Duodenal mucosa (tissue), 2 donors: ENCODE measurements around the gene LRRC37B.
"Not testable (repeated sequence)": the region's sequence is repeated elsewhere in the genome, so short reads cannot be mapped to it uniquely, and the experiment has no call there.

ENCODE experiments used
- H3K27ac ChIP-seq: one replicate; pipeline ENCODE4 v1.7.0; 2013; ENCODE audit warnings: low read depth, low read length
- H3K27me3 ChIP-seq, 2 donors: one replicate each; pipeline ENCODE4 v1.7.0; 2013; ENCODE audit warnings: low read length in 2 of 2, control low read depth in 1 of 2; ENCODE audit not compliant: insufficient read depth in 2 of 2, control insufficient read depth in 1 of 2
- H3K36me3 ChIP-seq, 2 donors: one replicate each; pipeline ENCODE4 v1.7.0; 2013; ENCODE audit warnings: low read length in 2 of 2, control low read depth in 1 of 2; ENCODE audit not compliant: insufficient read depth in 2 of 2, control insufficient read depth in 1 of 2
- H3K4me1 ChIP-seq, 2 donors: one replicate each; pipeline ENCODE4 v1.7.0; 2013; ENCODE audit warnings: low read length in 2 of 2, control low read depth in 1 of 2; ENCODE audit not compliant: insufficient read depth in 2 of 2, control insufficient read depth in 1 of 2
- H3K4me3 ChIP-seq, 2 donors: one replicate each; pipeline ENCODE4 v1.7.0; 2013; ENCODE audit warnings: low read length in 2 of 2, low read depth in 1 of 2
- H3K9ac ChIP-seq, 2 donors: one replicate each; pipeline ENCODE4 v1.7.0; 2013; ENCODE audit warnings: low read length in 2 of 2, low read depth in 1 of 2
- H3K9me3 ChIP-seq, 2 donors: one replicate each; pipeline ENCODE4 v1.7.0; 2013; ENCODE audit warnings: low read length in 2 of 2, control low read depth in 1 of 2; ENCODE audit not compliant: control insufficient read depth in 1 of 2

LRRC37B gene

DNA sequence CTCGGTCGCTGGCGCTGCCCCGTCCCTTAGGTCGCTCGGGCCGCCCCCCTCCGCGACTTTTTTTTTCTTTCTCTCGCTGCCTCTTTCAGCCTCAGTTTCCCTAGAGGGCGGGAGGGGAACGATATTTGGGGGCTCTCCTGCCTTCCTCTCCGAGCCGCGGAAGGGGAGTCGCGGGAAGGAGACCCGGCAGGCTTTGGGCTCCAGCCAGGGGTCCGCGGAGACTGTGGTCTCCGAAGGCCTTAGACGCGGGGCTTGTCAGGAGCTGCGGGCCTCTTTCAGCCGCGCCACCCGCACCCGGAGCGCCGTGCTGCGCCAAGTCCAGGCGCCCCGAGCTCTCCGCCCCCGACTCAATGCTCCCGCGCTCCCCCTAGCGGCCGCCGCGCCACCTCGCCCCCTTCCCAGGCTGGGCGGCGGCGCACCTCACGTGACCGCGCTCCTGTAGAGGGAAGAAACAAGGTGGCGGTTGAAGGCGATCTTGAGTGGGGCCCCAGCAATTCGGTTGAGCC lies at the start of gene LRRC37B:
LRRC37B (plus strand) TSS at position 427 of the 506 bp plus-strand sequence. CDS start 14,010 bp downstream, outside the sequence.
- H3K9ac ChIP-seq = peak within 1 kb of the TSS; percentile 80 to 87
- peaks cover 4 to 17% of the 10 kb centered on the region in 2 donors for H3K4me1 ChIP-seq
- H3K36me3 ChIP-seq = no peaks in the 10 kb centered on the region
- no peaks in the 10 kb centered on the region for H3K9me3 ChIP-seq
- no peak within 1 kb of the TSS for H3K27ac ChIP-seq
- H3K4me3 ChIP-seq = peak within 1 kb of the TSS; percentile 92 to 96
- H3K27me3 ChIP-seq = no peaks in the 10 kb centered on the region

DNA sequence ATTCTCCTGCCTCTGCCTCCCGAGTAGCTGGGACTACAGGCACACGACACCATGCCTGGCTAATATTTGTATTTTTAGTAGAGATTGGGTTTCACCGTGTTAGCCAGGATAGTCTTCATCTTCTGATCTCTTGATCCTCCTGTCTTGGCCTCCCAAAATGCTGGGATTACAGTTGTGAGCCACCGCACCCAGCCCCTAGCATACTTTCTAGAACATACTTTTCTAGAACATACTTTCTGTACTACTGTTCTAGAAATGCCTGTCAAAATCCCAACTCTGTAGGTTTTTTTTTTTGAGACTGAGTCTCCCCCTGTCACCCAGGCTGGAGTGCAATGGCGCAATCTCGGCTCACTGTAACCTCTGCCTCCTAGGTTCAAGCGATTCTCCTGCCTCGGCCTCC lies 43.1 kb upstream of the LRRC37B start:
- not testable (repeated sequence) for H3K27me3 ChIP-seq, H3K4me1 ChIP-seq, H3K9ac ChIP-seq, H3K4me3 ChIP-seq, H3K27ac ChIP-seq, H3K9me3 ChIP-seq
- peaks cover 0 to 35% of the 10 kb centered on the region in 2 donors for H3K36me3 ChIP-seq

DNA sequence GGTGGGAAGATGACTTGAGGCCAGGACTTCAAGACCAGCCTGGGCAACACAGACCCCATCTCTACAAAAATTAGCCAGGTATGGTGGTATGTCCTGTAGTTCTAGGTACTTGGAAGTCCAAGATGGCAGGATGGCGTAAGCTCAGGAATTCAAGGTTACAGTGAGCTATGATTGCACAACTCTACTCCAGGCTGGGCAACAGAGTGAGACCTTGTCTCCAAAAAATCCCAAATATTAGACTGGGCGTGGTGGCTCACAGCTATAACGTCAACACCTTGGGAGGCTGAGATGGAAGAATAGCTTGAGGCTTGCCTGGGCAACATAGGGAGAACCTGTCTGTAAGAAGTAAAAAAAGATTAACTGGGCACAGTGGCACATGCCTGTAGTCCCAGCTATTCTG lies 39.5 kb upstream of the LRRC37B start:
- H3K4me1 ChIP-seq = no peaks in the 10 kb centered on the region
- H3K4me3 ChIP-seq = no peak overlapping the region
- peaks cover 0 to 21% of the 10 kb centered on the region in 2 donors for H3K36me3 ChIP-seq
- H3K9ac ChIP-seq = no peak overlapping the region
- H3K27me3 ChIP-seq = no peaks in the 10 kb centered on the region
- no peak overlapping the region for H3K27ac ChIP-seq
- no peaks in the 10 kb centered on the region for H3K9me3 ChIP-seq

DNA sequence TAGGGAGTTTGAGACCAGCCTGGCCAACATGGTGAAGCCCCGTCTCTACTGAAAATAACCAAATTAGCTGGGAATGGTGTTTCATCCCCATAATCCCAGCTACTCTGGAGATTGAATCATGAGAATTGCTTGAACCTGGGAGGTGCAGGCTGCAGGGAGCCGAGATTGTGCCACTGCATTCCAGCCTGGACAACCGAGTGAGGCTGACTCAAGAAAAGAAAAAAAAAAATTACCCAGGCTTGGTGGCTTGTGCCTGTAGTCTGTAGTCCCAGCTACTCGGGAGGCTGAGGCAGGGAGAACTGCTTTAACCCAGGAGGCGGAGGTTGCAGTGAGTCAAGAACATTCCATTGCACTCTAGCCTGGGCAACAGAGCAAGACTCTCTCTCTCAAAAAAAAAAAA lies 36.8 kb upstream of the LRRC37B start:
- H3K27me3 ChIP-seq, H3K27ac ChIP-seq: not testable (repeated sequence)

DNA sequence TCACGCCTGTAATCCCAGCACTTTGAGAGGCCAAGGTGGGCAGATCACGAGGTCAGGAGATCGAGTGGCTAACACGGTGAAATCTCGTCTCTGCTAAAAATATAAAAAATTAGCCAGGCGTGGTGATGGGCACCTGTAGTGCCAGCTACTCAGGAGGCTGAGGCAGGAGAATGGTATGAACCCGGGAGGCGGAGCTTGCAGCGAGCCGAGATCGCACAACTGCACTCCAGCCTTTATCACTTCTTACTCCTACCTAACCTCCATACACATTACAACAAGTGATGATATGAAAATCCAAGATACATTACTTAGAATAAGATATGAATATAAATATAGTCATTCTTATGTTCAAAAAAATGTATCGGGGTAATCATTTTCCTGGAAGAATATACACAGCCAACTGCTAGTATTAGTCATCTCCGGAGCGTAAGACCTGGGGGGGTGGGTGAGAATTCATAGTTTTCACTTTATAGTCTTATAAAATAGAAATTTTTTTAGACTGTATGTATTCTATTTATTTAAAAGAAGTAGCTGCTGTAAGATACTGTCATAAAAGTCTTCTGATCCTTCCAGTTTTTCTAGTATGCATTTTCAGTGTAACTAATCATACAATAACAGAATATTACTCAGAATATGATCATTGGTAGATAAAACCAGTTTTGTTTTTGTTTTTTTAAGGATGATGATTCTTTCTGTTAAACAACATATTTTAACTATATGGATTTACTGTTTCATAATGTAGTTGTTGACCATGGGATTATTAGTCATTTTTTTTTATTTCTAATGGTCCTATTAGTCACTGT lies 32.7 kb upstream of the LRRC37B start:
- not testable (repeated sequence) for H3K4me1 ChIP-seq, H3K27me3 ChIP-seq, H3K9me3 ChIP-seq, H3K9ac ChIP-seq, H3K4me3 ChIP-seq, H3K27ac ChIP-seq
- H3K36me3 ChIP-seq = peaks cover 0 to 21% of the 10 kb centered on the region in 2 donors

More for the DNA sequence above, 36.8 kb upstream of the LRRC37B start:
- not testable (repeated sequence) for H3K9me3 ChIP-seq, H3K4me1 ChIP-seq, H3K9ac ChIP-seq, H3K4me3 ChIP-seq
- H3K36me3 ChIP-seq = peaks cover 0 to 22% of the 10 kb centered on the region in 2 donors

DNA sequence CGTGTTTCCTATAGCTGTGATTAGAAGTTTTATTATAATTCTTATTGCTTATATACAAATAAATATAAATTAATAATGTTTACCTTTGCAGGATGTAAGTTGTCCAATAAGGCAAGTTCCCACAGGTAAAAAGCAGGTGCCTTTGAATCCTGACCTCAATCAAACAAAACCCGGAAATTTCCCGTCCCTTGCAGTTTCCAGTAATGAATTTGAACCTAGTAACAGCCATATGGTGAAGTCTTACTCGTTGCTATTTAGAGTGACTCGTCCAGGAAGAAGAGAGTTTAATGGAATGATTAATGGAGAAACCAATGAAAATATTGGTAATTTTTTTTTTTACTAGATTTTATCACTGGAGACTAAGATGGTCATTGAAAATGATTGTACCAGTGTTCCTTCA lies 31.8 kb upstream of the LRRC37B start:
- H3K9ac ChIP-seq, H3K27ac ChIP-seq, H3K9me3 ChIP-seq, H3K27me3 ChIP-seq, H3K4me1 ChIP-seq, H3K4me3 ChIP-seq: not testable (repeated sequence)
- peaks cover 0 to 19% of the 10 kb centered on the region in 2 donors for H3K36me3 ChIP-seq

DNA sequence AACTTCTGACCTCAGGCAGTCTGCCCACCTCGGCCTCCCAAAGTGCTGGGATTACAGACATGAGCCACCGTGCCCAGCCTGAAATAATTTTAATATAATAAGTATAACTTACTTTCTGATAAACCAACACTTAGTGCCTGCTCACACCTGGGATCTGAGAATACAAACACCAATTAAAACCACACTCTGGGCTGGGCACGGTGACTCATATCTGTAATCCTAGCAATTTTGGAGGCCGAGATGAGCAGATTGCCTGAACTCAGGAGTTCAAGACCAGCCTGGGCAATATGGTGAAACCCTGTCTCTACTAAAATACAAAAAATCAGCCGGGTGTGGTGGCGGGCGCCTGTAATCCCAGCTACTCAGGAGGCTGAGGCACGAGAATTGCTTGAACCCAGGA lies 15.4 kb upstream of the LRRC37B start:
- not testable (repeated sequence) for H3K4me1 ChIP-seq, H3K27ac ChIP-seq, H3K9ac ChIP-seq, H3K9me3 ChIP-seq, H3K27me3 ChIP-seq, H3K4me3 ChIP-seq
- peaks cover 22 to 84% of the 10 kb centered on the region in 2 donors for H3K36me3 ChIP-seq

DNA sequence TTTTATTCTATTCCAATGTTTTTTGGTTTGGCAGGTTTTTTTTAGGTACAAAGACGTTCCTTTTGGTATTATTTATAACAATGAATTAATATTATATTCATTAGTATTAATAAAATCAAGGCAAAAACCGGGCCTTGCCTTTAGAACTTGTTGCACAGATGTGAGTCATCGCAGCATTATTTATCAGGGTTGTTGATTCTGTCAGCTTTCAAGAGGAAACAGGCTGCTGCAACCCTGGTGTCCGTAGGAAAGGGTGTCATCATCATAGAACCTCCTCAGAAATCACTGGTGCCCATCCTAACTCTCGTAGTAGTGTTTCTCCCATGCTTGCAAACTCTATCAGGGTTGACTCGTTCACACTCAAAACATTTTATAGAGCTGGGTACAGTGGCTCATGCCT lies 10.2 kb upstream of the LRRC37B start:
- peaks cover 25 to 64% of the 10 kb centered on the region in 2 donors for H3K36me3 ChIP-seq
- H3K27me3 ChIP-seq = no peaks in the 10 kb centered on the region
- H3K4me1 ChIP-seq = no peaks in the 10 kb centered on the region
- H3K27ac ChIP-seq = no peak overlapping the region
- no peaks in the 10 kb centered on the region for H3K9me3 ChIP-seq
- no peak overlapping the region for H3K9ac ChIP-seq
- no peak overlapping the region for H3K4me3 ChIP-seq

DNA sequence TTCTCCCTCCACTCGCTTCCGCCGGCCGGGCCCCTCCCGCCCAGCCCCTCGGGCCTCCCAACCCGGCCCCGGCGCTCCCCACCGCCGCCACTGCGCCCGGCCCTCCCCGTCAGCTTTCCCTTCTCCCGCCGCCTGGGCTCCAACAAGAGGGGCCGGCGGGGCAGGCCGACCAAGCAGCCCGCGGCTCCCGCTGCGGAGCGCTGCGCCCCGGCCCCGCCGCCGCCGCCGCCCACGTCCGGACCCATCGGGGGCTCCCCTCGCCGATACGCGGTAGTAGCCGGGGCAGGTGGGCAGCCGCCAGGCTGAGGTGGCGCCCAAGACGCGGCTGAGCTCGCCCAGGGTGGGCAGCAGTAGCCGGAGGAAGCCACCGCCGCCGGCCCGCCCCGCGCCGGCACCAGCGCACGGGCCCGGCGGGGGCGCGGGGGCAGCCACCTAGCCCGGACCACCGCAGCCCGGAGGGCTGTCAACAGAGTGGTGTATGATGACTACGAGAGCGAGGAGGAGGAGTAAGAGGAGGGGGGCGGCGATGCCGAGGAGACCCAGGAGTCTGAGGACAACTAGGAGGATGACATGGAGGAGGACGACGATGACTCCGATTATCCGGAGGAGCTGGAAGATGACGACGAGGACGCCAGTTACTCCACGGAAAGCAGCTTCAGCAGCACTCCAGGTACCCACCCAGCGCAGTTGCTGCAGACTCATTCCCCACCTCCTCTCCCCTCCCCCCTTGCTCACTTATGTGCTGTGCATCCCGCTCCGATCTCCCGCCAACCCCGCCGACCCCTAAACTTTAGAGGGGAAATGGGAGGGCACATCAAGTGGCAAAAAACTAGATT lies 498 bp downstream of the LRRC37B start:
- peaks cover 4 to 17% of the 10 kb centered on the region in 2 donors for H3K4me1 ChIP-seq
- H3K27me3 ChIP-seq = no peaks in the 10 kb centered on the region
- H3K36me3 ChIP-seq = no peaks in the 10 kb centered on the region
- H3K9me3 ChIP-seq = no peaks in the 10 kb centered on the region
- H3K9ac ChIP-seq = peak overlapping the region; percentile 80 to 87
- H3K4me3 ChIP-seq = peak overlapping the region; percentile 92 to 96
- H3K27ac ChIP-seq = no peak overlapping the region

DNA sequence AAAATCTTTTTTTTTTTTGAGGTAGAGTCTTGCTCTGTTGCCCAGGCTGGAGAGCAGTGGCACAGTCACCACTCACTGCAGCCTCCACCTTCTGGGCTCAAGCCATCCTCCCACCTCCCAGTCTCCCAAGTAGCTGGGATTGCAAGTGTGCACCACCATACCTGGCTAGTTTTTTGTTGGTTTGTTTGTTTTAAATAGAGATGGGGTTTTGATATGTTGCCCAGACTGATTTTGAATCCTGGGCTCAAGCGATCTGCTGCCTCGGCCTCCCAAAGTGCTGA lies 2.0 kb downstream of the LRRC37B start:
- Histone ChIP-seq H3K9me3 (no peaks in the 10 kb centered on the region), H3K27me3 (no peaks in the 10 kb centered on the region), H3K4me3 (peak overlapping the region; percentile 92 to 96), H3K36me3 (no peaks in the 10 kb centered on the region), H3K27ac (no peak overlapping the region), H3K4me1 (peaks cover 4 to 17% of the 10 kb centered on the region in 2 donors), H3K9ac (no peak overlapping the region)
